GM12875 (cell line): Measurements from ENCODE around the gene KHDC4.

Experiments used
- H3K4me3 ChIP-seq: one replicate; pipeline ENCODE4 v1.5.1; 2011; ENCODE audit warnings: low read depth, low read length, control low read depth
- TF ChIP-seq, protein P1 (sequence below): IDR thresholded peaks from 2 replicates; pipeline ENCODE4 v1.5.1; 2011; ENCODE audit warnings: low read depth, mild to moderate bottlenecking, control low read depth, inconsistent platforms, low read length, moderate library complexity, borderline replicate concordance; ENCODE audit not compliant: insufficient read depth

The KHDC4 gene

GRCh38 chr1:155974208-155975115 is 40.2 kb upstream of the KHDC4 start:
- TF ChIP-seq, protein P1, sequence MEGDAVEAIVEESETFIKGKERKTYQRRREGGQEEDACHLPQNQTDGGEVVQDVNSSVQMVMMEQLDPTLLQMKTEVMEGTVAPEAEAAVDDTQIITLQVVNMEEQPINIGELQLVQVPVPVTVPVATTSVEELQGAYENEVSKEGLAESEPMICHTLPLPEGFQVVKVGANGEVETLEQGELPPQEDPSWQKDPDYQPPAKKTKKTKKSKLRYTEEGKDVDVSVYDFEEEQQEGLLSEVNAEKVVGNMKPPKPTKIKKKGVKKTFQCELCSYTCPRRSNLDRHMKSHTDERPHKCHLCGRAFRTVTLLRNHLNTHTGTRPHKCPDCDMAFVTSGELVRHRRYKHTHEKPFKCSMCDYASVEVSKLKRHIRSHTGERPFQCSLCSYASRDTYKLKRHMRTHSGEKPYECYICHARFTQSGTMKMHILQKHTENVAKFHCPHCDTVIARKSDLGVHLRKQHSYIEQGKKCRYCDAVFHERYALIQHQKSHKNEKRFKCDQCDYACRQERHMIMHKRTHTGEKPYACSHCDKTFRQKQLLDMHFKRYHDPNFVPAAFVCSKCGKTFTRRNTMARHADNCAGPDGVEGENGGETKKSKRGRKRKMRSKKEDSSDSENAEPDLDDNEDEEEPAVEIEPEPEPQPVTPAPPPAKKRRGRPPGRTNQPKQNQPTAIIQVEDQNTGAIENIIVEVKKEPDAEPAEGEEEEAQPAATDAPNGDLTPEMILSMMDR: no peak
- peak overlapping the region; percentile 96 for H3K4me3 ChIP-seq

DNA sequence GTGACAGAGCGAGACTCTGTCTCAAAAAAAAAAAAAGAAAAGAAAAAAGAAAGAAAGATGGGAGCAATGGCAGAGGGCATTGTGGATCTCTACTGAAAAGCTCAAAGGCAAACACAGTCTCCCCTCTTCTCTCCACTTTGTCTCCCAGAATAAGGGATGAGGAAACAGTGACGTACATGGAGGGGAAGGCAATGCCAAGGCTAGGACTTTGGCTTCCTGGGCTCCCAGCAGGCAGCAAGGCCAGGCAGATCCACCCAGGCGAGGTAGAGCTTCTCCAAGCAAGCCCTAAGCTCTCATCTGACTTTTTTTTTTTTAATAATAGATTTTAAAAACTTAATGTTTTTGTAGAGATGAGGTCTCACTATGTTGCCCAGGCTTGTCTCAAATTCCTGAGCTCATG is 39.5 kb upstream of the KHDC4 start:
- no peak overlapping the region for H3K4me3 ChIP-seq
- TF ChIP-seq, protein P1: no peak

- no peak overlapping the region for H3K4me3 ChIP-seq
- TF ChIP-seq, protein P1: no peak
These were observed 37.9 kb upstream of the KHDC4 start for GRCh38 chr1:155971910-155972809.

DNA sequence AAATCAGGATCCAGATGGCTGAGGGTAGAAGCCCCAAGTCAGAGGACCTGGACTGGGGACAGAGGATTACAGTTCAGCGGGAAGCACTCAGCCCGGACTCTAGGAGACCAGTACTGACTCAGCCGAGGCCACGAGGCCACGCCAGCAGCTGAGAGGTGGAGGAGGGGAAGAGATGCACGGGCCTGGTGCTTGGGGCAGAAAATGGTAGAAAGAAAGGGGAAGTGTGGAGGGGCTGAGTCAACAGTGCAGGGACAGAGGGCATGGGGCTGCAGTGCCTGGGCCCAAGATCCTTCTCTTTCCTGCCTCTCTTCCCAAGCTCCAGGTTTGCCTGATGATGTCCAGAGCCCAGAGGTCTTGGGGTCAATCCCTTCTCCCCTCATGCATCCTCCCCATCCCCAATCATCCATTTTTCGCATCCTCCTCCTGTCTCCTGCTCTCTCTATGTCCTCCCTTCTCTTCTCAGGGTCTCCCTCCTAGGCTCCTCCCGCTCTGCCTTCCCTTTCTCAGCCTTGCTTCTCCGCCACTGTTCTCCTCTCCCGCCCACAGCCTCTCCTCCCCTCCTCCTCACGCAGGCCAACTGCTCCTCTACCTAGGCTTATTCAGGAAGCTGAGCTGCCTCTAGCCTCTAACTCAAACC is 36.4 kb upstream of the KHDC4 start:
- TF ChIP-seq, protein P1: no peak
- no peak overlapping the region for H3K4me3 ChIP-seq

DNA sequence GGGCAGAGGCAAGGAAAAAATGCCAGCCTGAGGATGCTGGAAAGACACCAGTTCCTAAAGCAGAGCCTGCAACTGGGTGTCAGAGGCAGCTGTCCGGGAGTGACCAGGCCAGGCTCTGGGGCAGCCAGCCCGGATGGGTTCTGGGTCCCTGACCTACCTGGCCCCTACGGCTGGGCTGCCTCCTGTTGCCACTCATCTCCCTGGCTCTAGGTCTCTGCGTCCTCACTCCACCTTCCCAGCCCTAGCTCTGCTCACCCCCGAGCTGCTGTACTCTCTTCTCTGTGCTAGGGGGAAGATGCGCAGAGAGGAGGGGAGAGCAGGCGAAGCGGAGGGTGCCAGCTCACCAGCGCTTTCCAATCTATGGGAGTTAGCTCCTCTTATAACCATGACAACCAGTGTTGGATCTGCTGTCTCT is 35.2 kb upstream of the KHDC4 start:
- TF ChIP-seq, protein P1: no peak
- no peak overlapping the region for H3K4me3 ChIP-seq

DNA sequence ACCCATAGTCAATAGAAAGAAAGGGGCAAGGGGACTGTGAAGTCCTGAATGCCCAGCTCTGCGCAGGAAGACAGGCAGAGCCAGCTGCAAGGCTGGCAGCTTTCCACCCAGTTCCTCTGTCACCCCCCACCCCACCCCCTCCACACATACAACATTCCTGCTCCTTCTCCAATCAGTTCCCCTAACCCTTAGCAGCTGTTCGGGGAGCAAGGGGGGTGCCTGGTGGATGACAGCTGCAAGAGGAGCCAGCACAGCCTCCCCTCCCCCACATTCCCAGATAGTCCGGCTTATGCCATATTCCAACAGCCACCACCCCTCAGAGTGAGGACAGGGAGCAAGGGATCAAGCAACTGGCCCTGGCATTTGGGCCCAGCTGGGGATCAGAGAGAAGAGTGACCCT is 34.5 kb upstream of the KHDC4 start:
- H3K4me3 ChIP-seq: no peak overlapping the region
- TF ChIP-seq, protein P1: no peak
